K562 (cell line): ENCODE results near the gene RNF168. TPM values are rescaled to one million over a fixed set of nuclear protein-coding genes. Genes with fewer than 3 reads are reported as not detected.

Experiments
- ATF7 ChIP-seq: fragments of 450-650 bp; IDR thresholded peaks from 2 replicates; pipeline ENCODE4 v1.7.1; 2014; ENCODE audit warnings: mild to moderate bottlenecking, moderate library complexity
- BRD4 ChIP-seq: fragments of 200-600 bp; sonication (generic); IDR thresholded peaks from 2 replicates; pipeline ENCODE4 v1.6.1; 2017; ENCODE audit warnings: inconsistent platforms
- EP400 ChIP-seq: fragments of 450-650 bp; IDR thresholded peaks from 2 replicates; pipeline ENCODE4 v1.6.1; 2017; ENCODE audit warnings: antibody characterized with exemption, mild to moderate bottlenecking, moderate library complexity
- GTF2E2 ChIP-seq: fragments of 200-800 bp; sonication (Bioruptor generic); IDR thresholded peaks from 2 replicates; pipeline ENCODE4 v1.6.1; 2016; ENCODE audit warnings: missing genetic modification characterization, missing compliant biosample characterization
- HDAC3 ChIP-seq: fragments of 450-650 bp; IDR thresholded peaks from 2 replicates; pipeline ENCODE4 v1.6.1; 2018; ENCODE audit warnings: borderline replicate concordance, mild to moderate bottlenecking, moderate library complexity; ENCODE audit not compliant: partially characterized antibody
- HMGN3 ChIP-seq: IDR thresholded peaks from 2 replicates; pipeline ENCODE4 v1.6.1; 2011; ENCODE audit warnings: borderline replicate concordance, low read depth, mild to moderate bottlenecking, mixed read lengths, low read length; ENCODE audit not compliant: insufficient read length; ENCODE audit errors: extremely low read depth
- MCM2 ChIP-seq: fragments of 450-650 bp; IDR thresholded peaks from 2 replicates; pipeline ENCODE4 v1.6.1; 2017; ENCODE audit warnings: low read depth, mild to moderate bottlenecking
- MIER1 ChIP-seq: fragments of 450-650 bp; IDR thresholded peaks from 2 replicates; pipeline ENCODE4 v1.6.1; 2016; ENCODE audit warnings: antibody characterized with exemption, mild to moderate bottlenecking, low read depth
- NR1H2 ChIP-seq: sonication (generic); formaldehyde crosslinking; IDR thresholded peaks from 2 replicates; pipeline ENCODE4 v1.4.0; 2020; ENCODE audit warnings: mild to moderate bottlenecking, missing genetic modification reagents
- PHF20 ChIP-seq: fragments of 450-650 bp; IDR thresholded peaks from 2 replicates; pipeline ENCODE4 v1.6.1; 2018; ENCODE audit not compliant: partially characterized antibody
- RCOR1 ChIP-seq, 2 experiments: IDR thresholded peaks; 2 replicates each; pipeline ENCODE4 v1.6.1; 2012; ENCODE audit warnings: low read depth in 2 of 2, low read length in 2 of 2, borderline replicate concordance in 1 of 2, improper control_type of control experiment in 1 of 2
- RFX5 ChIP-seq: IDR thresholded peaks from 2 replicates; pipeline ENCODE4 v1.6.1; 2011; ENCODE audit warnings: low read depth, mild to moderate bottlenecking, improper control_type of control experiment, low read length
- SAP30 ChIP-seq: fragments of 200-600 bp; sonication (generic); IDR thresholded peaks from 2 replicates; pipeline ENCODE4 v1.6.1; 2012; ENCODE audit warnings: borderline replicate concordance, low read depth, mild to moderate bottlenecking, moderate library complexity, low read length, control low read depth, inconsistent platforms; ENCODE audit not compliant: insufficient read depth, poor library complexity, severe bottlenecking
- SIN3A ChIP-seq, 2 experiments: fragments of 150-350 bp in 1 of 2; IDR thresholded peaks; 2 replicates each; pipeline ENCODE4 v1.6.1; 2011 to 2016; ENCODE audit warnings: borderline replicate concordance in 2 of 2, low read depth in 2 of 2, low read length in 2 of 2, mild to moderate bottlenecking in 2 of 2, moderate library complexity in 2 of 2; ENCODE audit not compliant: control insufficient read depth in 1 of 2
- YY1 ChIP-seq, 3 experiments: IDR thresholded peaks; 2 replicates each; pipeline ENCODE4 v1.6.1; 2011; ENCODE audit warnings: low read length in 2 of 3, mild to moderate bottlenecking in 2 of 3, moderate library complexity in 2 of 3, borderline replicate concordance in 1 of 3, control low read depth in 1 of 3, low read depth in 1 of 3; ENCODE audit not compliant: insufficient read depth in 3 of 3, insufficient replicate concordance in 2 of 3, control insufficient read depth in 1 of 3, insufficient read length in 1 of 3; ENCODE audit errors: extremely low read depth in 1 of 3
- ZEB2 ChIP-seq: fragments of 450-650 bp; IDR thresholded peaks from 2 replicates; pipeline ENCODE4 v1.6.1; 2016
- polyA plus RNA-seq, 8 experiments: library from polyadenylated mRNA; depleted of rRNA in 4 of 8; stranded (reverse) in 5 of 8; unstranded in 3 of 8; fragments of >200 nt; fragmentation: Nextera tagmentation in 2 of 8; fragmentation: Illumina TruSeq in 1 of 8; extraction: Ambion mirVana in 2 of 8; extraction: Trizol in 1 of 8; gene quantifications; 2 replicates each; pipeline versions ENCODE4 v1.2.1 to v1.2.3, GENCODE V29; 2011 to 2014; ENCODE audit warnings: inconsistent platforms in 1 of 8, missing spikeins in 1 of 8
- total RNA-seq, 7 experiments: library from RNA; depleted of rRNA in 6 of 7; stranded (reverse); fragments of >200 nt in 6 of 7; fragmentation: Illumina TruSeq in 2 of 7; extraction: Trizol in 2 of 7; gene quantifications; 2 replicates each; pipeline versions ENCODE4 v1.2.1 to v1.2.3, GENCODE V29; 2011 to 2021; ENCODE audit warnings: low replicate concordance in 1 of 7
- TF ChIP-seq, protein P1 (sequence below): fragments of 250-450 bp; sonication (Bioruptor Pico); IDR thresholded peaks from 2 replicates; pipeline ENCODE4 v1.8.0; 2022; ENCODE audit warnings: moderate library complexity, mild to moderate bottlenecking, inconsistent platforms
- TF ChIP-seq, protein P2 (sequence below): sonication (generic); formaldehyde crosslinking; IDR thresholded peaks from 2 replicates; pipeline ENCODE4 v1.8.1; 2023; ENCODE audit warnings: mild to moderate bottlenecking, missing genetic modification reagents, moderate library complexity
- TF ChIP-seq, protein P3 (sequence below): sonication (generic); IDR thresholded peaks from 2 replicates; pipeline ENCODE4 v1.6.1; 2016
- TF ChIP-seq, protein P4 (sequence below): sonication (generic); formaldehyde crosslinking; IDR thresholded peaks from 2 replicates; pipeline ENCODE4 v1.8.1; 2022; ENCODE audit warnings: missing genetic modification reagents

The RNF168 gene
- total and polyA plus RNA-seq, 9 of the 15 experiments (the other 6 are each of a cell fraction or from before 2014, with no cell fraction given): 6.0 to 32.1 (median 16.6) TPM

DNA sequence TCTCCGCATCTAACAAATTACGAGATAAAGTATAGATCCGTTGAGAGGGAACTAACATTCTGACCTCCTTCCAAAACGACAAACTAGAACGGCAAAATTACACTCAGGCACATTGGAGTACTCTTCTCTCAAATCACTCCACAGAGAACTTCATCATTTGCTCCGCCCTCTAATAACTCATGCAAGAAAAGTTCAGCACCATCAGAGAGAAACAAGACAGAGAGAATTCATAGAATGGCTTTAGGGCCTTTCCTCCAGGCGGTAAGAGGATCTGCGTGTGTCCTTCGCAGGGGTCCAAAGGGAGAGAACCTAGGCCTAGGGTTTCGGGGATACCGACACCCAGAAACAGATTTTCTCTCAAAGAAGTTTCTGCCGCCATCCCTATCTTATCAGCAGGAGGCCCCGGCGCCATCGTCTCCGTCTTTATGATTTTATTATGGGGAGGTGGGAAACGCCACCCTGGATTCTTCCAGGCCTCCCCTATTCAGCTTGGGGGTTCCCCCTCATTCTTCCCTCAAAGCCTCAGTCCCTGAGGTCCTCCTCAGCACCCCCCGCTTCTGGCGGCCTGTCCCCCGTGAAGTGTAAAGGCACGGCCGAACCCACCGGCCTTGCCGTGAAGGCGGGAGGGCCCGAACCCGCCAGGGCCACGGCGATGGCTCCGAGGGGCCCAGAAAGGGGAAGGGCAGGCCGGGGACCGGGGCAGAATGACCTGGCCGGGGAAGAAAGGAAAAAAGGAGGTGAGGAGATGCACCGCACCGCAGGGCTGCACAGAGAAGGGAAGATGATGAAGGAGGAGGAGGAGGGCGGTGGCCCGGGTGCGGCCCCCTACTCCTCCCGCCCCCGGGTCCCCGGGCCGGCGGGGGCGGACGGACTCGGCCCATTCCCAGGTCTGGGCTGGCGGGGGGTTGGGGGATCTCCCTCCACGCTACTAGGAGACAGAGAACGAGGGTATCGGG, 72.1 kb downstream of the RNF168 start (continued):
- TF ChIP-seq, protein P1, sequence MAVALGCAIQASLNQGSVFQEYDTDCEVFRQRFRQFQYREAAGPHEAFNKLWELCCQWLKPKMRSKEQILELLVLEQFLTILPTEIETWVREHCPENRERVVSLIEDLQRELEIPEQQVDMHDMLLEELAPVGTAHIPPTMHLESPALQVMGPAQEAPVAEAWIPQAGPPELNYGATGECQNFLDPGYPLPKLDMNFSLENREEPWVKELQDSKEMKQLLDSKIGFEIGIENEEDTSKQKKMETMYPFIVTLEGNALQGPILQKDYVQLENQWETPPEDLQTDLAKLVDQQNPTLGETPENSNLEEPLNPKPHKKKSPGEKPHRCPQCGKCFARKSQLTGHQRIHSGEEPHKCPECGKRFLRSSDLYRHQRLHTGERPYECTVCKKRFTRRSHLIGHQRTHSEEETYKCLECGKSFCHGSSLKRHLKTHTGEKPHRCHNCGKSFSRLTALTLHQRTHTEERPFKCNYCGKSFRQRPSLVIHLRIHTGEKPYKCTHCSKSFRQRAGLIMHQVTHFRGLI (CRISPR knock-in tag): no peak
- TF ChIP-seq SIN3A (IDR thresholded peaks at IDR 0.05; ENCODE audit: borderline replicate concordance in 2 of 2, control insufficient read depth in 1 of 2, low read depth in 2 of 2, low read length in 2 of 2) (0 out of 4 replicates have a peak, but pooled peaks of 1 of the 2 experiments have one; percentile 9), HDAC3 (no peak), RCOR1 (IDR thresholded peaks at IDR 0.05; ENCODE audit: borderline replicate concordance in 1 of 2, low read depth in 2 of 2, low read length in 2 of 2) (0 out of 4 replicates have a peak, but pooled peaks of 1 of the 2 experiments have one; percentile 3), GTF2E2 (tag) (no peak), EP400 (0 out of 2 replicates have a peak, but pooled peaks have one; percentile 42), MIER1 (0 out of 2 replicates have a peak, but pooled peaks have one; percentile 36), PHF20 (peak; percentile 9), YY1 (IDR thresholded peaks at IDR 0.05; ENCODE audit: borderline replicate concordance in 1 of 3, control insufficient read depth in 1 of 3, extremely low read depth in 1 of 3, insufficient read depth in 3 of 3, insufficient read length in 1 of 3, insufficient replicate concordance in 2 of 3, low read depth in 1 of 3, low read length in 2 of 3) (peak in 2 of 3 experiments; percentile 10 to 47), ATF7 (0 out of 2 replicates have a peak, but pooled peaks have one; percentile 10), BRD4 (no peak), HMGN3 (peak; percentile 2), MCM2 (no peak), RFX5 (no peak), SAP30 (peak; percentile 63), NR1H2 (CRISPR knock-in tag) (0 out of 2 replicates have a peak, but pooled peaks have one; percentile 88), ZEB2 (no peak)
- TF ChIP-seq, protein P2, sequence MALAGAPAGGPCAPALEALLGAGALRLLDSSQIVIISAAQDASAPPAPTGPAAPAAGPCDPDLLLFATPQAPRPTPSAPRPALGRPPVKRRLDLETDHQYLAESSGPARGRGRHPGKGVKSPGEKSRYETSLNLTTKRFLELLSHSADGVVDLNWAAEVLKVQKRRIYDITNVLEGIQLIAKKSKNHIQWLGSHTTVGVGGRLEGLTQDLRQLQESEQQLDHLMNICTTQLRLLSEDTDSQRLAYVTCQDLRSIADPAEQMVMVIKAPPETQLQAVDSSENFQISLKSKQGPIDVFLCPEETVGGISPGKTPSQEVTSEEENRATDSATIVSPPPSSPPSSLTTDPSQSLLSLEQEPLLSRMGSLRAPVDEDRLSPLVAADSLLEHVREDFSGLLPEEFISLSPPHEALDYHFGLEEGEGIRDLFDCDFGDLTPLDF (CRISPR knock-in tag): 0 out of 2 replicates have a peak, but pooled peaks have one; percentile 32
- TF ChIP-seq, protein P3, sequence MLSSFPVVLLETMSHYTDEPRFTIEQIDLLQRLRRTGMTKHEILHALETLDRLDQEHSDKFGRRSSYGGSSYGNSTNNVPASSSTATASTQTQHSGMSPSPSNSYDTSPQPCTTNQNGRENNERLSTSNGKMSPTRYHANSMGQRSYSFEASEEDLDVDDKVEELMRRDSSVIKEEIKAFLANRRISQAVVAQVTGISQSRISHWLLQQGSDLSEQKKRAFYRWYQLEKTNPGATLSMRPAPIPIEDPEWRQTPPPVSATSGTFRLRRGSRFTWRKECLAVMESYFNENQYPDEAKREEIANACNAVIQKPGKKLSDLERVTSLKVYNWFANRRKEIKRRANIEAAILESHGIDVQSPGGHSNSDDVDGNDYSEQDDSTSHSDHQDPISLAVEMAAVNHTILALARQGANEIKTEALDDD: no peak
- TF ChIP-seq, protein P4, sequence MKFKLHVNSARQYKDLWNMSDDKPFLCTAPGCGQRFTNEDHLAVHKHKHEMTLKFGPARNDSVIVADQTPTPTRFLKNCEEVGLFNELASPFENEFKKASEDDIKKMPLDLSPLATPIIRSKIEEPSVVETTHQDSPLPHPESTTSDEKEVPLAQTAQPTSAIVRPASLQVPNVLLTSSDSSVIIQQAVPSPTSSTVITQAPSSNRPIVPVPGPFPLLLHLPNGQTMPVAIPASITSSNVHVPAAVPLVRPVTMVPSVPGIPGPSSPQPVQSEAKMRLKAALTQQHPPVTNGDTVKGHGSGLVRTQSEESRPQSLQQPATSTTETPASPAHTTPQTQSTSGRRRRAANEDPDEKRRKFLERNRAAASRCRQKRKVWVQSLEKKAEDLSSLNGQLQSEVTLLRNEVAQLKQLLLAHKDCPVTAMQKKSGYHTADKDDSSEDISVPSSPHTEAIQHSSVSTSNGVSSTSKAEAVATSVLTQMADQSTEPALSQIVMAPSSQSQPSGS (CRISPR knock-in tag): no peak
